ENCODE data around the gene AHCYL1. TPM values are rescaled to one million over a fixed set of nuclear protein-coding genes. Genes with fewer than 3 reads are reported as not detected.

The AHCYL1 gene
- total and polyA plus RNA-seq, 2 of the 8 experiments (the other 6 are each of a cell fraction or from before 2014, with no cell fraction given) = 64.5 to 95.9 TPM

- Histone ChIP-seq H2BK5ac (ENCODE audit: low read depth, low read length) (no peak overlapping the region), H3K4me2 (ENCODE audit: insufficient read depth in 1 of 2, low read depth in 2 of 2, low read length in 2 of 2) (no peak overlapping the region), H3K9ac (replicated peaks in 1 of 4; ENCODE audit: extremely low read depth in 1 of 4, low read depth in 3 of 4, low read length in 3 of 4) (no peak overlapping the region), H3K4me3 (ENCODE audit: extremely low read depth in 1 of 4, insufficient read depth in 2 of 4, low read depth in 3 of 4, low read length in 4 of 4) (no peak overlapping the region), H4K91ac (replicated peaks; ENCODE audit: insufficient read length, low read length) (no peak overlapping the region), H4K20me1 (replicated peaks in 1 of 2; ENCODE audit: control insufficient read depth in 1 of 2, insufficient read depth in 2 of 2, low read length in 2 of 2) (peaks cover 7 to 11% of the 10 kb centered on the region in 2 experiments), H3K4ac (replicated peaks; ENCODE audit: insufficient read length, low read depth, low read length) (no peak overlapping the region), H2BK20ac (ENCODE audit: low read length) (no peak overlapping the region), H3K18ac (ENCODE audit: extremely low read depth, low read length) (no peak overlapping the region), H2BK120ac (replicated peaks; ENCODE audit: low read depth, low read length) (no peak overlapping the region), H3K23me2 (ENCODE audit: low read depth, low read length) (peaks cover 7% of the 10 kb centered on the region; the same call in 1 of the 2 replicates), H2BK15ac (ENCODE audit: low read length) (no peak overlapping the region), H3K27ac (ENCODE audit: low read depth, low read length) (no peak overlapping the region), H3K79me2 (ENCODE audit: control insufficient read depth in 1 of 2, insufficient read depth in 2 of 2, low read length in 2 of 2) (no peaks in the 10 kb centered on the region), H2AK5ac (ENCODE audit: low read depth, low read length) (no peak overlapping the region), H4K5ac (ENCODE audit: insufficient read length, low read depth, low read length) (no peak overlapping the region), H3K23ac (ENCODE audit: insufficient read length) (no peak overlapping the region), H2AFZ (ENCODE audit: low read length) (no peak overlapping the region), H3K56ac (replicated peaks; ENCODE audit: insufficient read length, low read depth, low read length) (no peak overlapping the region), H4K8ac (ENCODE audit: extremely low read depth, insufficient read depth, low read length) (no peak overlapping the region), H3K9me3 (ENCODE audit: insufficient read depth in 2 of 2, low read depth in 1 of 2, low read length in 1 of 2) (no peaks in the 10 kb centered on the region; a peak in 1 of 4 replicates), H2BK12ac (ENCODE audit: low read depth, low read length) (no peak overlapping the region), H3K14ac (ENCODE audit: insufficient read length) (no peak overlapping the region), H3K4me1 (replicated peaks in 1 of 4; ENCODE audit: control insufficient read depth in 3 of 4, insufficient read depth in 4 of 4, low read length in 3 of 4) (peaks cover 0 to 24% (median 14%) of the 10 kb centered on the region in 4 experiments; a peak in 5 of 7 replicates), H3K79me1 (ENCODE audit: low read depth, low read length) (no peaks in the 10 kb centered on the region), H3K36me3 (ENCODE audit: control insufficient read depth in 2 of 4, insufficient read depth in 4 of 4, low read length in 3 of 4) (peaks cover 0 to 5% (median 0%) of the 10 kb centered on the region in 4 experiments; a peak in 3 of 8 replicates), H3K27me3 (replicated peaks in 1 of 4; ENCODE audit: control insufficient read depth in 3 of 4, extremely low read depth in 1 of 4, insufficient read depth in 3 of 4, low read length in 3 of 4) (peaks cover 41 to 54% (median 49%) of the 10 kb centered on the region in 4 experiments)
- 89% methylated on average over 16 of the region's 18 CpGs; no CpG with 5 or more reads in 1 of the 2 experiments for WGBS, 2 experiments (ENCODE audit: extremely low coverage in 1 of 2, insufficient coverage in 1 of 2, insufficient read length in 1 of 2, insufficient replicate concordance in 2 of 2, low coverage in 1 of 2, low lambda C conversion rate in 2 of 2, missing lambda C conversion rate in 1 of 2)
- ChIA-PET CTCF (ENCODE audit: partially characterized antibody) (interaction anchor here (0.6 to 52.4 kb wide), 9 partner anchors 11 to 1055 kb away, joined by 3 to 1450 read pairs (median 4); partner anchors contain the start of genes ALX3 and STRIP1), POLR2A (ENCODE audit: partially characterized antibody) (interaction anchor here (0.8 to 1.1 kb wide), 2 partner anchors 12 to 35 kb away, joined by 3 read pairs; no protein-coding TSS in a partner anchor)
- TF ChIP-seq TAF7 (optimal IDR thresholded peaks at IDR 0.05; ENCODE audit: borderline replicate concordance, low read depth, low read length) (no peak), JUND (IDR thresholded peaks at IDR 0.05; ENCODE audit: low read length) (no peak), ZNF274 (IDR thresholded peaks at IDR 0.05; ENCODE audit: borderline replicate concordance, extremely low read depth, low read length) (no peak), SP1 (IDR thresholded peaks at IDR 0.05; ENCODE audit: low read depth, low read length) (no peak), SP2 (IDR thresholded peaks at IDR 0.05; ENCODE audit: low read length) (no peak), NANOG (IDR thresholded peaks at IDR 0.05; ENCODE audit: insufficient read depth, low read depth, low read length, poor library complexity, severe bottlenecking) (no peak), CHD1 (IDR thresholded peaks at IDR 0.05; ENCODE audit: low read depth, low read length) (no peak), ASH2L (IDR thresholded peaks at IDR 0.05; ENCODE audit: low read length) (no peak)
- no peak for DNase-seq (ENCODE audit: low read depth in 1 of 2, low spot score in 2 of 2)
- FAIRE-seq = no peak
These were observed 80.2 kb downstream of the AHCYL1 start for GRCh38 chr1:110064576-110065337.

Measured in H1 (cell line).